Activated CD8-positive, alpha-beta T cell treated with anti-CD3 and anti-CD28 coated beads for 36 hours (primary cell): ENCODE results near the gene TRIM25. TPM values are rescaled to one million over a fixed set of nuclear protein-coding genes. Genes with fewer than 3 reads are reported as not detected.
"Not testable (repeated sequence)": the region's sequence is repeated elsewhere in the genome, so short reads cannot be mapped to it uniquely, and the experiment has no call there.

Experiments
- ATAC-seq: fragments of 200-7000 bp; cut with Tn5 transposase; one replicate; pipeline ENCODE4 v1.10.0; 2021; ENCODE audit warnings: mild to moderate bottlenecking, moderate library complexity
- CTCF ChIA-PET: fragments of 350-600 bp; sonication (Branson Sonifier 250); formaldehyde crosslinking; loops from one replicate; lab custom pipeline; 2021; ENCODE audit warnings: antibody characterized with exemption; lab: Charles Lee
- POLR2A ChIA-PET: fragments of 350-600 bp; sonication (Branson Sonifier 250); formaldehyde crosslinking; loops from one replicate; lab custom pipeline; 2021; ENCODE audit warnings: antibody characterized with exemption; lab: Charles Lee
- DNase-seq: peaks from one replicate; pipeline ENCODE4 v3.0.0-alpha.2; 2020
- H3K27ac Mint-ChIP-seq: one replicate; pipeline ENCODE4 v1.8.0; 2021; ENCODE audit warnings: mild to moderate bottlenecking, mixed read lengths
- H3K27me3 Mint-ChIP-seq: one replicate; pipeline ENCODE4 v1.8.0; 2021; ENCODE audit warnings: mixed read lengths
- H3K36me3 Mint-ChIP-seq: one replicate; pipeline ENCODE4 v1.8.0; 2021; ENCODE audit warnings: low read depth, mixed read lengths
- H3K4me1 Mint-ChIP-seq: one replicate; pipeline ENCODE4 v1.8.0; 2021; ENCODE audit warnings: low read depth, mixed read lengths
- H3K4me3 Mint-ChIP-seq: one replicate; pipeline ENCODE4 v1.8.0; 2021; ENCODE audit warnings: mild to moderate bottlenecking, moderate library complexity, mixed read lengths
- H3K9me3 Mint-ChIP-seq: one replicate; pipeline ENCODE4 v1.8.0; 2021; ENCODE audit warnings: mixed read lengths
- CTCF ChIP-seq: fragments of 200-600 bp; IDR thresholded peaks from one replicate; pipeline ENCODE4 v1.8.0; 2022; ENCODE audit warnings: antibody characterized with exemption, mild to moderate bottlenecking
- intact Hi-C: fragments of 100-400 bp; cut with micrococcal nuclease; formaldehyde crosslinking; loops from one replicate; pipeline ENCODE4 v1.10.0; 2022
- total RNA-seq, 2 experiments: library from RNA; stranded (reverse); gene quantifications; one replicate each; pipeline ENCODE4 v1.2.3, GENCODE V29; 2021

The TRIM25 gene
- total RNA-seq, 2 experiments from 2014 or later: 94.2 to 95.6 TPM

- peak; percentile 89 for TF ChIP-seq CTCF
- CTCF ChIA-PET: interaction anchor here (0.6 to 2.2 kb wide), 25 partner anchors 10 to 313 kb away, joined by 3 to 17 read pairs (median 4); partner anchors contain the start of gene TRIM25
- intact Hi-C loops: loop anchor here (5.0 kb wide), 1 partner anchor 123 kb away; no protein-coding TSS in a partner anchor
- ATAC-seq: peak; percentile 61
- Mint-ChIP-seq H3K27ac (no peak overlapping the region), H3K27me3 (no peaks in the 10 kb centered on the region), H3K9me3 (no peaks in the 10 kb centered on the region), H3K36me3 (peaks cover 49% of the 10 kb centered on the region), H3K4me3 (no peak overlapping the region), H3K4me1 (peaks cover 16% of the 10 kb centered on the region)
- no peak for DNase-seq
- POLR2A ChIA-PET: interaction anchor here (1.0 kb wide), 1 partner anchor 26 kb away, joined by 3 read pairs; the partner anchor contains the start of gene TRIM25
Measured at GRCh38 chr17:56939869-56940484, 26.1 kb upstream of the TRIM25 start.

GRCh38 chr17:56938206-56938605, 24.4 kb upstream of the TRIM25 start:
- POLR2A ChIA-PET, H3K4me3 Mint-ChIP-seq, DNase-seq, H3K27me3 Mint-ChIP-seq, ATAC-seq, intact Hi-C loops, H3K9me3 Mint-ChIP-seq: not testable (repeated sequence)
- H3K36me3 Mint-ChIP-seq: peaks cover 44% of the 10 kb centered on the region
- peaks cover 16% of the 10 kb centered on the region for H3K4me1 Mint-ChIP-seq
- peak overlapping the region; percentile 10 for H3K27ac Mint-ChIP-seq
- CTCF ChIA-PET: interaction anchor here (1.0 kb wide), 1 partner anchor 47 kb away, joined by 3 read pairs; no protein-coding TSS in a partner anchor

- intact Hi-C loops: no loop called here
- ATAC-seq (no peak), DNase-seq (no peak)
- Mint-ChIP-seq H3K4me3 (no peak overlapping the region), H3K36me3 (peaks cover 44% of the 10 kb centered on the region), H3K27ac (peak overlapping the region; percentile 10), H3K27me3 (no peaks in the 10 kb centered on the region), H3K9me3 (no peaks in the 10 kb centered on the region), H3K4me1 (peaks cover 16% of the 10 kb centered on the region)
- TF ChIP-seq CTCF: no peak
- ChIA-PET POLR2A (no interaction called here), CTCF (interaction anchor here (1.0 to 1.6 kb wide), 2 partner anchors 47 to 118 kb away, joined by 3 to 8 read pairs; no protein-coding TSS in a partner anchor)
Measured at GRCh38 chr17:56937687-56938086, 23.8 kb upstream of the TRIM25 start.

GRCh38 chr17:56936697-56937322, 23.0 kb upstream of the TRIM25 start:
- Mint-ChIP-seq H3K9me3 (no peaks in the 10 kb centered on the region), H3K4me3 (no peak overlapping the region), H3K27me3 (no peaks in the 10 kb centered on the region), H3K36me3 (peaks cover 42% of the 10 kb centered on the region), H3K4me1 (peaks cover 16% of the 10 kb centered on the region), H3K27ac (no peak overlapping the region)
- ChIA-PET POLR2A (interaction anchor here (1.2 to 1.3 kb wide), 2 partner anchors 23 to 43 kb away, joined by 3 to 4 read pairs; partner anchors contain the start of gene TRIM25), CTCF (interaction anchor here (1.2 to 1.6 kb wide), 4 partner anchors 23 to 117 kb away, joined by 3 to 8 read pairs (median 3); partner anchors contain the start of gene TRIM25)
- intact Hi-C loops: no loop called here
- no peak for TF ChIP-seq CTCF
- ATAC-seq (no peak), DNase-seq (no peak)

GRCh38 chr17:56935461-56935860, 21.6 kb upstream of the TRIM25 start:
- H3K27me3 Mint-ChIP-seq: no peaks in the 10 kb centered on the region
- peaks cover 8% of the 10 kb centered on the region for H3K9me3 Mint-ChIP-seq
- no peak overlapping the region for H3K4me3 Mint-ChIP-seq
- DNase-seq (no peak), ATAC-seq (no peak)
- ChIA-PET CTCF (interaction anchor here (1.2 kb wide), 3 partner anchors 21 to 112 kb away, joined by 3 read pairs; partner anchors contain the start of gene TRIM25), POLR2A (interaction anchor here (1.2 kb wide), 1 partner anchor 42 kb away, joined by 3 read pairs; no protein-coding TSS in a partner anchor)
- no peak overlapping the region for H3K27ac Mint-ChIP-seq
- peaks cover 41% of the 10 kb centered on the region for H3K36me3 Mint-ChIP-seq
- peaks cover 16% of the 10 kb centered on the region for H3K4me1 Mint-ChIP-seq
- TF ChIP-seq CTCF: no peak
- intact Hi-C loops: no loop called here
